Right lung (tissue), 5 donors: ENCODE measurements around the gene TMEM144. TPM values are rescaled to one million over a fixed set of nuclear protein-coding genes. Genes with fewer than 3 reads are reported as not detected.

Source experiments
- DNase-seq, 2 donors: peaks; one replicate each; pipeline ENCODE4 v3.0.0-alpha.2; 2013
- polyA plus RNA-seq, 5 donors: library from polyadenylated mRNA; unstranded; fragments of 120-200 nt; gene quantifications; one replicate each; pipeline versions ENCODE4 v1.2.1 to v1.2.3, GENCODE V29; 2013; ENCODE audit warnings: inconsistent platforms in 1 of 5, low replicate concordance in 1 of 5; ENCODE audit not compliant: insufficient read length in 5 of 5, insufficient read depth in 1 of 5

The TMEM144 gene
- polyA plus RNA-seq, 5 donors = 4.6 to 7.1 (median 5.9) TPM

DNA sequence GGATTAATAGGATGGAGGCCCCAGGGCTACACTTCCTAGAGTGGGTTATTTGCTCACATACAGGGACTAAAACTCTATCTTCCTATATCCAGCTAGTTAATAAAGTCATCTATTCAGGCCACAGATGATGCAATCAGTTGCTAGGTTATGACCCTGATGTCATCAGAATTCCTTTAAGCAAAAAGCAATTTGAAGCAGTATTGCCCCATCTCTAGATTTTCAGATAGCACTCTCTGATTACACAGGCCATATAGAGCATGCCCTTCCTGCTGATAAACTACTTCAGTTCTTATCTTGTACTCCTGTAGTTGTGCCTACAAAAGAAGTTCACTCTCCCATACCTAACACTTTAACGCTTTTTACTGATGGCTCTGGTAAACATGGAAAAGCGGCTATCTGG lies 84.8 kb downstream of the TMEM144 start:
- DNase-seq = no peak

DNA sequence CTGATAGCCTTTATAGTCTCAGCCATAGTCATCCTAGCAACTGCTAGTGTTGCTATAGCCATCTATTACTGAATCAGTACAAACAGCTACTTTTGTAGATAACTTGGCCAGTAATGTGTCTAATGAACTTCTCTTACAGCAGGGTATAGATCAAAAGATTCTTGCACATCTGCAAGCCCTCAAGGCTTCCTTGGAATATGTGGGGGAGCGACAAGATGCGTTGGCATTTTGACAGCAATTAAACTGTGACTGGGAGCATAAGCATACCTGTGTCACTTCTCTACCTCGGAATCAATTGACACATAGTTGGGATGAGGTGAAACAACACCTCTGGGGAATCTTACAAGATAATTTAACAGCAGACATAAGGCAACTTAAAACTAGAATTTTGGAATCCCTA lies 87.6 kb downstream of the TMEM144 start:
- no peak for DNase-seq

DNA sequence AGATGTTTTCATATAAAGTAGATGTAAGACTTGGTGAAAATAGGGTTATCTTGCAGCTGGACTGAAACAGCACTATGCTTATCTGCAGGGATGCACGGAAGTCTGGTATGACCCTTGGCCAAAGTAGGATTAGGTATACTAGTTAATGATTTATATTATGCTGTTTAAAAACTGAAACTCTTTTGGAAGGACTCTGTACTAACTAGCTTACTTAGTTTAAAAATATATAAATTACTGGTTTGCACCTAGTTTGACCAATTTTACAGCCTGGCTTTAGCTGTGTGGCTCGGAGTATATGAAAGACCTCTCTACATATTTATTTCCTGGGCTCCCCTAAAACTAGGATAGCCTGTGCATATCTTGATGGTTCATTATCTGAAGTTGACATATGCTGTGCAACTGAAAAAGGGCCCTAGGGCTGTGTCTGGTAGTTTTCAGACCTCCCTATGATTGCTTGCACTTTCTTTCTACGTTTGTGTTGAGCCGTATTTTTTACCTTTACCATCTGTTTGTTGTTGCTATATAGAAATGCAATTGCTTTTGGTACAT lies 89.2 kb downstream of the TMEM144 start:
- DNase-seq = no peak

DNA sequence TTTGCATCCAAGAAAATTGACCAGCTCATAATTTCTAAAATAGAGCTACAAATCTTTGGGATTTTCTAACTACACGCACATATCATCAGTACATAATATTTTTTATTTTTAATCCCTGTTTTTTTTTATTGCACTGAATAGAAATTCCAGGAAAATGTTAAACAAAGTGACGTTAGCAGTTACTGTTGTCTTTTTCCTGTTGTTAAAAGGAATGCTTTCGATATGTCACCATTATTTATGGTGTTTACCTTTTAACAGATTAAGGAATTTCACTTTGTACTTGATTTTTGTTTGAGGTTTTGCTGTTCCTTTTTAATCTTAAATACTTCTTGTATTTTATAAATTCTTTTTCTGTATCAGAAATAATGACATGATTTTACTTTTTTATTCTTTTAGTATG lies 89.7 kb downstream of the TMEM144 start:
- no peak for DNase-seq

DNA sequence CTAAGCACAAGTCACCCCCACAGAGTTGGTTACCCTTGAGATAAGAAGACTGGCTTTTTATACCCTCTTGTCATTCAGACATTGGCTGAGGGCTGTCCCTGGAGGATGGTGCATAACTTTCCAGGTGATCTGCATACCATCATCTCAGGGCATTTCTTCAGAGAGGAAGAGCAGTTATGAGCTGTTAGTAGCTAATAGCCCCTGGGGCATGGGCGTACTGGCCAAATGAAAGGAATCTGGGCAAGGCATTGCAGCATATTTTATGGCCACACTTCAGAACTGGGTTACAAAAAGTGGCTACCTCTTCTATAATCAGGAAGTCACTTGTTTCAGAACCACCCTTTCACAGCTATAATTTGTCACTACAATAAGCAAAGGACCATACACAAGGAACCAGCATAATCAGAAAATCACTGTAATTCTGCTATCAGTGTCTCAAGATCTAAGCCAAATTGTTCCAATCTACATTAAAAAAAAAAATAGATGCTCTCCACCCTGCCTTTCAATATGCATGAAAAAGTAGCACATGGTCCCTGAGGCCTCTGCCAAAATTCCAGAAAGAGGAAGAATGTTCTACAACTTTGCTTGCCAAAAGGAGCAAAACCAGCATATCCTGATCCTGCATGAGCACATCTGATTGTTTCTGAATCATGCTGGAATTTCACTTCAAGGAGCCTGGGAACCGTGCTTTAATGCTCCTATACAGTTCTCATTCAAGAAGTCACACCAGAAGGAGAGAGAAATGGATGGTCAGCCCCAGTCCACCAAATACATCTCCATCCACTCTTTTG lies 92.0 kb downstream of the TMEM144 start:
- no peak for DNase-seq

DNA sequence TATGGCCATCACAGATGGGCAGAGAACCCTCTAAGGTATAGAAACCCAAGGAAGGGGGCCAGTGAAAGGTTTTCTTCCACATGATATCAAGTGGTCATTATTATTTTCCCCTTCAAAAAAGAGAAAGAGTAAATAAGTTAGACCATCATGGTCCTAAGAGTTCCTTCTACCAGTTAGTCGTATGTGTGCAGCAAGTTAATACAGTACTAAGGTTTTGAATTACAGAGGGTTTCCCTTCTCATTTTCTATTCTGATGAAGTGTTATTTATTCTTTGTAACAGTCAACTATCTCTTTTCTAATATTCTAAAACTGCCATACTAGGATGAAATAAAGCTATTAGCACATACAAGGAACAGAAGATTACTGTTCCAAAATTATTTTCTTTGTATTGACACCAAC lies 94.4 kb downstream of the TMEM144 start:
- DNase-seq = no peak

Other genes with a start within 250 kb of the TMEM144 start
- 10 to 100 TPM; 15.4 to 27.9 (median 25.9) TPM for gene GASK1B, start 37.5 kb upstream of the TMEM144 start, polyA plus RNA-seq